Right atrium auricular region (tissue), 2 donors: ENCODE data around the gene TBL1XR1. TPM values are rescaled to one million over a fixed set of nuclear protein-coding genes. Genes with fewer than 3 reads are reported as not detected.
A peak's percentile ranks its signal among the peaks of the same experiment; 100 is the strongest.

Experiments
- DNase-seq: peaks from one replicate; pipeline ENCODE4 v3.0.0-alpha.2; 2019; ENCODE audit warnings: low spot score
- H3K27ac ChIP-seq, 2 donors: fragments of 200-600 bp; sonication (generic); 1 replicate in 1 of 2; 2 replicates in 1 of 2; pipeline ENCODE4 v1.5.1; 2016 to 2019
- H3K27me3 ChIP-seq, 2 donors: fragments of 200-600 bp; sonication (generic); one replicate each; pipeline versions ENCODE4 v1.5.1 to v1.6.0; 2017 to 2019
- H3K36me3 ChIP-seq: fragments of 200-600 bp; sonication (generic); one replicate; pipeline ENCODE4 v1.5.1; 2016
- H3K4me1 ChIP-seq, 2 donors: fragments of 200-600 bp; sonication (generic); one replicate each; pipeline versions ENCODE4 v1.5.1 to v1.6.0; 2017 to 2019
- H3K4me3 ChIP-seq, 2 donors: fragments of 200-600 bp; sonication (generic); 1 replicate in 1 of 2; 2 replicates in 1 of 2; pipeline ENCODE4 v1.5.1; 2017 to 2019; ENCODE audit warnings: mild to moderate bottlenecking in 1 of 2, moderate library complexity in 1 of 2
- H3K9me3 ChIP-seq, 2 donors: fragments of 200-600 bp; sonication (generic); one replicate each; pipeline ENCODE4 v1.5.1; 2019
- CTCF ChIP-seq, 2 donors: fragments of 200-600 bp; sonication (generic); IDR thresholded peaks; one replicate each; pipeline ENCODE4 v1.5.1; 2019; ENCODE audit warnings: antibody characterized with exemption in 2 of 2
- total RNA-seq, 2 donors: library from RNA; depleted of rRNA; stranded (reverse); fragments of >200 nt; gene quantifications; one replicate each; pipeline ENCODE4 v1.1.0, GENCODE V29; 2016

TBL1XR1 gene
- total RNA-seq, 2 donors from 2014 or later: 68.2 to 79.9 TPM

- peak overlapping the region in 1 of 2 donors; percentile 84 for H3K27ac ChIP-seq
- TF ChIP-seq CTCF (IDR thresholded peaks at IDR 0.05): no peak
- H3K36me3 ChIP-seq: no peaks in the 10 kb centered on the region
- no peaks in the 10 kb centered on the region for H3K27me3 ChIP-seq
- H3K4me3 ChIP-seq: no peak overlapping the region
- DNase-seq: no peak
- H3K4me1 ChIP-seq: peaks cover 0 to 66% of the 10 kb centered on the region in 2 donors
- no peaks in the 10 kb centered on the region for H3K9me3 ChIP-seq
These were observed 75.0 kb downstream of the TBL1XR1 start for GRCh38 chr3:177122183-177122856.

GRCh38 chr3:177119829-177120228 lies 77.5 kb downstream of the TBL1XR1 start:
- no peaks in the 10 kb centered on the region for H3K9me3 ChIP-seq
- no peak for TF ChIP-seq CTCF (IDR thresholded peaks at IDR 0.05)
- H3K27ac ChIP-seq: no peak overlapping the region
- H3K27me3 ChIP-seq: no peaks in the 10 kb centered on the region
- H3K4me3 ChIP-seq: no peak overlapping the region
- H3K4me1 ChIP-seq: peaks cover 0 to 56% of the 10 kb centered on the region in 2 donors
- H3K36me3 ChIP-seq: no peaks in the 10 kb centered on the region
- DNase-seq: no peak

DNA sequence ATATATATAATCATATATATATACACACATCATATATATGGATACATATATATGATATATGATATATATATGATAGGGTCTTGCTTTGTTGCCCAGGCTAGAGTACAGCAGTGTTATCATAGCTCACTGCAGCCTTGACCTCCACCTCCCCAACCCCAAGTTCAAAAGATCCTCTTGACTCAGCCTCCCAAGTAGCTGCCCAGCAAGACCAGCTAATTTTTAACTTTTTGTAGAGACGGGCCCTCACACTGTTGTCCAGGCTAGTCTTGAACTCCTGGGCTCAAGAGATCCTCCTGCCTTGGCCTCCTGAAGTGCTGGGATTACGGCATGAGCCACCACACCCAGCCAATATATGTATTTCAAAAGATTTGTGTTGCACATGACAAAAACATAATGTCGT lies 83.0 kb downstream of the TBL1XR1 start:
- DNase-seq: no peak
- Histone ChIP-seq H3K36me3 (no peaks in the 10 kb centered on the region), H3K4me1 (peaks cover 0 to 49% of the 10 kb centered on the region in 2 donors), H3K4me3 (no peak overlapping the region), H3K27ac (no peak overlapping the region), H3K27me3 (no peaks in the 10 kb centered on the region), H3K9me3 (no peaks in the 10 kb centered on the region)
- TF ChIP-seq CTCF (IDR thresholded peaks at IDR 0.05): no peak

DNA sequence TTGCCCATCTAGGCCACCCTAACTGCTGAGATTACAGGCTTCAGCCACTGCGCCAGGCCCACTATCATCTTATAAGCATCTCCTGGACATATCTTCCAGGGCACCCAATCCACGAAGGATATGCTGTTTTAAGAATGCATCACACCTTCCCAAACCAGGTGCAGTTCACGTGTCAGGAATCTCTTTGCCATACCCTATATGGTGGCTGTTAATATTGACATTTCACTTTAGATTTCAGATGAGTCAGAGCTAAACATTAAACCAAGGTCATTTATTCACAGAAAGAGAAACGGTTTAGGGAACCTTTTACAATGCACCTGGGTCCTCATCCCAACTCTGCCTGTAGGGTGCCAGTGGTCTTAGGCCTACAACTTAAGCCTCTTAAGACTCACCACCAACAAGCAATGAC lies 85.7 kb downstream of the TBL1XR1 start:
- H3K4me3 ChIP-seq: no peak overlapping the region
- TF ChIP-seq CTCF (IDR thresholded peaks at IDR 0.05): no peak
- H3K9me3 ChIP-seq: no peaks in the 10 kb centered on the region
- no peak for DNase-seq
- no peaks in the 10 kb centered on the region for H3K27me3 ChIP-seq
- no peaks in the 10 kb centered on the region for H3K36me3 ChIP-seq
- H3K27ac ChIP-seq: peak overlapping the region in 1 of 2 donors; percentile 6
- H3K4me1 ChIP-seq: peaks cover 0 to 46% of the 10 kb centered on the region in 2 donors

DNA sequence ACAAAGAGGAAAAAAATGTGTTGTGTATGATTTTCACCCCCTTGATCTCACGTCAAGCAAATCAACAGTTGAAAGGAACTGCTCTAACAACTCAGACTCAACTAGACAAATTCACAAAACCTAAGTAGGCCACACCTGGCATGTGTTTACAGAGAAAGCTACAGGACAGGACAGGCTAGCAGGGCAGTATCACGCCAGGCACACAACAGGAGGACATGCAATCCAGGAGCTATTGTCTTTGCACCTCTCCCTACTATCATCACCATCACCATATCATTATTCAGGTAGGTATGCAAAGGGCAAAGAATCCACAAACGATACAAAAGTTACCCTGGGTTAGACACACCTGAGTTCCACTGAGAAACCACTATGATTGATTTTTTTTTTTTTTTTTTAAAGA lies 86.4 kb downstream of the TBL1XR1 start:
- no peaks in the 10 kb centered on the region for H3K27me3 ChIP-seq
- H3K9me3 ChIP-seq: no peaks in the 10 kb centered on the region
- peaks cover 0 to 46% of the 10 kb centered on the region in 2 donors for H3K4me1 ChIP-seq
- H3K4me3 ChIP-seq: no peak overlapping the region
- no peak for TF ChIP-seq CTCF (IDR thresholded peaks at IDR 0.05)
- DNase-seq: no peak
- H3K27ac ChIP-seq: peak overlapping the region in 1 of 2 donors; percentile 6
- no peaks in the 10 kb centered on the region for H3K36me3 ChIP-seq

- H3K27me3 ChIP-seq: no peaks in the 10 kb centered on the region
- H3K27ac ChIP-seq: no peak overlapping the region
- H3K4me1 ChIP-seq: peaks cover 0 to 50% of the 10 kb centered on the region in 2 donors
- no peaks in the 10 kb centered on the region for H3K9me3 ChIP-seq
- no peaks in the 10 kb centered on the region for H3K36me3 ChIP-seq
- no peak overlapping the region for H3K4me3 ChIP-seq
- no peak for DNase-seq
- TF ChIP-seq CTCF (IDR thresholded peaks at IDR 0.05): no peak
These were observed 86.9 kb downstream of the TBL1XR1 start for GRCh38 chr3:177110386-177110785.
